Retinal pigment epithelial cell (primary cell): Measurements from ENCODE around the gene CKAP4.
A peak's percentile ranks its signal among the peaks of the same experiment; 100 is the strongest.

Source experiments
- DNase-seq: peaks from one replicate; pipeline ENCODE4 v3.0.0-alpha.2; 2010; ENCODE audit warnings: low read depth
- H3K4me3 ChIP-seq: 2 replicates; pipeline ENCODE4 v1.5.1; 2011; ENCODE audit warnings: mild to moderate bottlenecking, low read length, control low read depth, moderate library complexity
- CTCF ChIP-seq: conservative IDR thresholded peaks from 2 replicates; pipeline ENCODE4 v1.5.1; 2011; ENCODE audit warnings: low read depth, low read length, control low read depth, inconsistent platforms

The CKAP4 gene

GRCh38 chr12:106282457-106283097 is 34.8 kb upstream of the CKAP4 start:
- DNase-seq = no peak
- H3K4me3 ChIP-seq = no peak overlapping the region
- TF ChIP-seq CTCF = peak; percentile 74

GRCh38 chr12:106281804-106282203 is 34.0 kb upstream of the CKAP4 start:
- DNase-seq = no peak
- TF ChIP-seq CTCF = no peak
- H3K4me3 ChIP-seq = no peak overlapping the region

- no peak for TF ChIP-seq CTCF
- H3K4me3 ChIP-seq = no peak overlapping the region
- no peak for DNase-seq
Measured at GRCh38 chr12:106281056-106281782, 33.4 kb upstream of the CKAP4 start.

- no peak overlapping the region for H3K4me3 ChIP-seq
- no peak for TF ChIP-seq CTCF
- DNase-seq = no peak
Measured at GRCh38 chr12:106280106-106280505, 32.3 kb upstream of the CKAP4 start.

GRCh38 chr12:106276032-106276740 is 28.4 kb upstream of the CKAP4 start:
- no peak for DNase-seq
- no peak for TF ChIP-seq CTCF
- H3K4me3 ChIP-seq = no peak overlapping the region

GRCh38 chr12:106275458-106275857 is 27.6 kb upstream of the CKAP4 start:
- no peak for TF ChIP-seq CTCF
- DNase-seq = no peak
- no peak overlapping the region for H3K4me3 ChIP-seq
